ENCODE results near the gene NKAIN4.

NKAIN4 gene

GRCh38 chr20:63235399-63235983 is 18.8 kb downstream of the NKAIN4 start, which contains the start of gene BIRC7:
Gene BIRC7 (plus strand): TSS chr20:63235905. CDS start chr20:63236097, 192 bp downstream.
- no peaks in the 10 kb centered on the region for H3K27me3 ChIP-seq (ENCODE audit: insufficient read depth, low read length)
- H3K4me3 ChIP-seq (ENCODE audit: low read depth, low read length), result no peak within 1 kb of the TSS
- H3K79me2 ChIP-seq (ENCODE audit: control insufficient read depth, insufficient read depth, low read length, unreplicated experiment), result no peaks in the 10 kb centered on the region
- H3K36me3 ChIP-seq (ENCODE audit: insufficient read depth, low read length), result no peaks in the 10 kb centered on the region
- H2AFZ ChIP-seq (ENCODE audit: low read length, unreplicated experiment), result no peak within 1 kb of the TSS
- peaks cover 24% of the 10 kb centered on the region for H3K4me1 ChIP-seq (ENCODE audit: control insufficient read depth, insufficient read depth, low read length, unreplicated experiment)
- H3K27ac ChIP-seq (ENCODE audit: low read depth, low read length), result no peak within 1 kb of the TSS

GRCh38 chr20:63234693-63235398 is 19.4 kb downstream of the NKAIN4 start:
- no peak overlapping the region for H2AFZ ChIP-seq (ENCODE audit: low read length, unreplicated experiment)
- peaks cover 24% of the 10 kb centered on the region for H3K4me1 ChIP-seq (ENCODE audit: control insufficient read depth, insufficient read depth, low read length, unreplicated experiment)
- no peak overlapping the region for H3K27ac ChIP-seq (ENCODE audit: low read depth, low read length)
- H3K79me2 ChIP-seq (ENCODE audit: control insufficient read depth, insufficient read depth, low read length, unreplicated experiment), result no peaks in the 10 kb centered on the region
- H3K36me3 ChIP-seq (ENCODE audit: insufficient read depth, low read length), result no peaks in the 10 kb centered on the region
- H3K27me3 ChIP-seq (ENCODE audit: insufficient read depth, low read length), result no peaks in the 10 kb centered on the region
- H3K4me3 ChIP-seq (ENCODE audit: low read depth, low read length), result no peak overlapping the region

- Histone ChIP-seq H3K4me1 (ENCODE audit: control insufficient read depth, insufficient read depth, low read length, unreplicated experiment) (peaks cover 24% of the 10 kb centered on the region), H3K4me3 (ENCODE audit: low read depth, low read length) (no peak overlapping the region), H3K27ac (ENCODE audit: low read depth, low read length) (no peak overlapping the region), H2AFZ (ENCODE audit: low read length, unreplicated experiment) (no peak overlapping the region), H3K79me2 (ENCODE audit: control insufficient read depth, insufficient read depth, low read length, unreplicated experiment) (no peaks in the 10 kb centered on the region), H3K27me3 (ENCODE audit: insufficient read depth, low read length) (no peaks in the 10 kb centered on the region), H3K36me3 (ENCODE audit: insufficient read depth, low read length) (no peaks in the 10 kb centered on the region)
Observed at GRCh38 chr20:63233924-63234323, 20.3 kb downstream of the NKAIN4 start.

DNA sequence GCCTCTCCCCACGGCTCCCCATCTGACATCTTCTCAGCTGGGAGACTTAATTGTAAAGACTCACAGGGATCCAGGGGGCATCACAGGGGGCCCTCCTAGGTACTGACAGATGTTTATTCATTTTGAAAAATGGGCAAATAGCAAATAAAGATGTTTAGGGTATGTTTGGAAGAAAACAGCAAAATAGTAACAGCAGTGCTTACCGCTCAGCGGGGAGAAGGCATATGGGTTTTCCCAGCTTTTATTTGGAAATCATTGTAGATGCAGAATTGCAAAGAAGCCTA is 21.3 kb downstream of the NKAIN4 start:
- Histone ChIP-seq H3K4me3 (ENCODE audit: low read depth, low read length) (no peak overlapping the region), H3K27me3 (ENCODE audit: insufficient read depth, low read length) (no peaks in the 10 kb centered on the region), H3K79me2 (ENCODE audit: control insufficient read depth, insufficient read depth, low read length, unreplicated experiment) (no peaks in the 10 kb centered on the region), H3K27ac (ENCODE audit: low read depth, low read length) (peak overlapping the region; percentile 60; the same call in 1 of the 2 replicates), H3K36me3 (ENCODE audit: insufficient read depth, low read length) (no peaks in the 10 kb centered on the region), H2AFZ (ENCODE audit: low read length, unreplicated experiment) (no peak overlapping the region), H3K4me1 (ENCODE audit: control insufficient read depth, insufficient read depth, low read length, unreplicated experiment) (peaks cover 24% of the 10 kb centered on the region)

DNA sequence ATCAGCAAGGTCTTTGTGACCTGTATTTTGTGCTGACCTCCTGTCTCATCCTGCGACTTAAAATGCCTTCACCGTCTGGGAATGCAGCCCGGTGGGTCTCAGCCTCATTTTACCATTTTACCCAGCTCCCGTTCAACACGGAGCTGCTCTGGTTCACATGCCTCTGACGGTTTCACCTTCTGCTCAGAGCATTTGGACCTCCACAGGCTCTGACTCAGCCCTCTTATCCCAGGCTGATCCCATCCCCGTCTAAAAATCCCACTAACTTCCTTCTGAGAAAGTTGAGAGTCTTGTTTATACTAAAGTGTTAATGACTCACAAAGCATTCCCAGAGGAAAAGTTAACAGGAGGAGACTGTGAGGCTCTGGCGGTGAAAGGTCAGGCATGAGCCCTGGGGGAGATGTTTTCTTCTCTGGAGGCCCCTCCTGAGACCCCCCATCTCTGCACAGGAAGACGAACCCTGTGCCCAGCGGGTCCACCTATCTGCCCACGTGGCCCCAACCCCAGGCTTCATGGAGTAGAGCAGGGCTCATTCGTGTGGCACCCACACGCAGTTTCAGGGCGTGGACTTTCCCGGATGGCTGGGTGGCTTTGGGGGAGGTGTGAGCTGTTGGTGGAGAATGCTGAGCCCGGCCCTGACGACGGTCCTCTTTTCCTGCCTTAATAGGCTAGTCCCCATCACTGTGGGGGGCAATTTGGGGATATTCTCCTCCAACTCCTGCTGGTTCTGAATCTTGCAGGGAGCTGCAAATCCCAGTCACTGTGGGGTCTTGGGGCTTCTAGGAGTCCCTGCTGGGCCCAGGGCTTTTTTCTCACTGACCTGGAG is 21.8 kb downstream of the NKAIN4 start:
- H3K36me3 ChIP-seq (ENCODE audit: insufficient read depth, low read length), result no peaks in the 10 kb centered on the region
- H3K27me3 ChIP-seq (ENCODE audit: insufficient read depth, low read length), result no peaks in the 10 kb centered on the region
- no peaks in the 10 kb centered on the region for H3K79me2 ChIP-seq (ENCODE audit: control insufficient read depth, insufficient read depth, low read length, unreplicated experiment)
- H3K4me1 ChIP-seq (ENCODE audit: control insufficient read depth, insufficient read depth, low read length, unreplicated experiment), result peaks cover 24% of the 10 kb centered on the region
- no peak overlapping the region for H2AFZ ChIP-seq (ENCODE audit: low read length, unreplicated experiment)
- H3K27ac ChIP-seq (ENCODE audit: low read depth, low read length), result peak overlapping the region; percentile 60
- H3K4me3 ChIP-seq (ENCODE audit: low read depth, low read length), result peak overlapping the region; percentile 32; the same call in 1 of the 2 replicates

- Histone ChIP-seq H2AFZ (ENCODE audit: low read length, unreplicated experiment) (no peak overlapping the region), H3K4me1 (ENCODE audit: control insufficient read depth, insufficient read depth, low read length, unreplicated experiment) (peaks cover 24% of the 10 kb centered on the region), H3K27ac (ENCODE audit: low read depth, low read length) (no peak overlapping the region), H3K4me3 (ENCODE audit: low read depth, low read length) (no peak overlapping the region), H3K36me3 (ENCODE audit: insufficient read depth, low read length) (no peaks in the 10 kb centered on the region), H3K79me2 (ENCODE audit: control insufficient read depth, insufficient read depth, low read length, unreplicated experiment) (no peaks in the 10 kb centered on the region), H3K27me3 (ENCODE audit: insufficient read depth, low read length) (no peaks in the 10 kb centered on the region)
Observed at GRCh38 chr20:63230800-63231268, 23.4 kb downstream of the NKAIN4 start.

DNA sequence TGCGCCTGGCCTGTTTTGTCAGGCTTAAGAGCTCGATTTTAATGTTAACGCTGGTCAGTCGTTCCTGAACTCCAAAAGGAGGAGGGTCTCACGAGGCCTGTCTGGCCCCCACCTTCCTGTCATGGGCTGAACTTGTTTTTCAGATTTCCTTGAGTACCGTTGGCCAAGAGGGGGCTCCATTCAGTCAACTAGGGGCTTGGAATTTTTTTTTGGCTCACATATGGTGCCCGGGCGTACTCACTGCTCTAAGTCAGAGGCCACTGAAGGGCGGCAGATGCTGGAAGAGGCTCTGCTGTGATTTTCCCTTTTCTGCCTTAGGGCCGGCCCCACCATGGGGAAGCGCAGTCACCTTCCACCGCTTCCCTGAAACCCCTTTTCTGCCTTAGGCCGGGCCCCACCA is 25.5 kb downstream of the NKAIN4 start:
- Histone ChIP-seq H3K4me1 (ENCODE audit: control insufficient read depth, insufficient read depth, low read length, unreplicated experiment) (peaks cover 28% of the 10 kb centered on the region), H3K36me3 (ENCODE audit: insufficient read depth, low read length) (no peaks in the 10 kb centered on the region), H2AFZ (ENCODE audit: low read length, unreplicated experiment) (no peak overlapping the region), H3K79me2 (ENCODE audit: control insufficient read depth, insufficient read depth, low read length, unreplicated experiment) (no peaks in the 10 kb centered on the region), H3K27me3 (ENCODE audit: insufficient read depth, low read length) (no peaks in the 10 kb centered on the region), H3K27ac (ENCODE audit: low read depth, low read length) (no peak overlapping the region), H3K4me3 (ENCODE audit: low read depth, low read length) (no peak overlapping the region)

GRCh38 chr20:63227260-63227659 is 27.0 kb downstream of the NKAIN4 start:
- Histone ChIP-seq H3K79me2 (ENCODE audit: control insufficient read depth, insufficient read depth, low read length, unreplicated experiment) (no peaks in the 10 kb centered on the region), H3K36me3 (ENCODE audit: insufficient read depth, low read length) (no peaks in the 10 kb centered on the region), H3K27ac (ENCODE audit: low read depth, low read length) (no peak overlapping the region), H2AFZ (ENCODE audit: low read length, unreplicated experiment) (no peak overlapping the region), H3K4me1 (ENCODE audit: control insufficient read depth, insufficient read depth, low read length, unreplicated experiment) (peaks cover 18% of the 10 kb centered on the region), H3K4me3 (ENCODE audit: low read depth, low read length) (no peak overlapping the region), H3K27me3 (ENCODE audit: insufficient read depth, low read length) (no peaks in the 10 kb centered on the region)

GRCh38 chr20:63226042-63226943 is 28.0 kb downstream of the NKAIN4 start:
- no peaks in the 10 kb centered on the region for H3K79me2 ChIP-seq (ENCODE audit: control insufficient read depth, insufficient read depth, low read length, unreplicated experiment)
- no peak overlapping the region for H3K27ac ChIP-seq (ENCODE audit: low read depth, low read length)
- no peak overlapping the region for H2AFZ ChIP-seq (ENCODE audit: low read length, unreplicated experiment)
- H3K27me3 ChIP-seq (ENCODE audit: insufficient read depth, low read length), result no peaks in the 10 kb centered on the region
- no peak overlapping the region for H3K4me3 ChIP-seq (ENCODE audit: low read depth, low read length)
- no peaks in the 10 kb centered on the region for H3K36me3 ChIP-seq (ENCODE audit: insufficient read depth, low read length)
- H3K4me1 ChIP-seq (ENCODE audit: control insufficient read depth, insufficient read depth, low read length, unreplicated experiment), result peaks cover 8% of the 10 kb centered on the region

- Histone ChIP-seq H3K79me2 (ENCODE audit: control insufficient read depth, insufficient read depth, low read length, unreplicated experiment) (no peaks in the 10 kb centered on the region), H3K4me1 (ENCODE audit: control insufficient read depth, insufficient read depth, low read length, unreplicated experiment) (peaks cover 4% of the 10 kb centered on the region), H3K27ac (ENCODE audit: low read depth, low read length) (no peak overlapping the region), H3K27me3 (ENCODE audit: insufficient read depth, low read length) (no peaks in the 10 kb centered on the region), H3K4me3 (ENCODE audit: low read depth, low read length) (no peak overlapping the region), H3K36me3 (ENCODE audit: insufficient read depth, low read length) (no peaks in the 10 kb centered on the region), H2AFZ (ENCODE audit: low read length, unreplicated experiment) (no peak overlapping the region)
Observed at GRCh38 chr20:63225082-63225454, 29.2 kb downstream of the NKAIN4 start.

All from ACC112 (cell line).